HFF-Myc (cell line): Measurements from ENCODE around the gene MYO9A.
"Not testable (repeated sequence)": the region's sequence is repeated elsewhere in the genome, so short reads cannot be mapped to it uniquely, and the experiment has no call there.

ENCODE experiments used
- DNase-seq: peaks from one replicate; pipeline ENCODE4 v3.0.0-alpha.2; 2011; ENCODE audit warnings: low read depth; ENCODE audit errors: extremely low read depth
- H3K4me3 ChIP-seq: replicated peaks from 2 replicates; pipeline ENCODE4 v1.5.1; 2011; ENCODE audit warnings: low read depth, mild to moderate bottlenecking, control low read depth, low read length
- TF ChIP-seq, protein P1 (sequence below): IDR thresholded peaks from 2 replicates; pipeline ENCODE4 v1.5.1; 2012; ENCODE audit warnings: mild to moderate bottlenecking, low read depth, low read length, control low read depth; ENCODE audit errors: missing control alignments

MYO9A gene

DNA sequence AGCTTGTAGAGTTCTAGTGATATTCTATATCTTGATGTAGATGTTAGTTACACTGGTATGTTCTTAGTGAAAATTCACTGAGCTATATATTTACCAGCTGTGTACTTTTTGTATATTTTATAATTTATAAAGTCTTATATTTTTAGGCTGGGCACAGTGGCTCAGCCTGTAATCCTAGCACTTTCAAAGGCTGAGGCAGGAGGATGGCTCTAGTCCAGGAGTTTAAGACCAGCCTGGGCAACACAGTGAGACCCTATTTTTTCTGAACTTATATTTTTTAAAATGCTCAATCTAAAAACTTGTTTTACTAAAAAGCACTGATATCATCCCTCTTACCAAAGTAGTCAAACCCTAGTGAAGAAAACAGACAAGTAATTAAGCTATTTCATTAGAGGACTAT lies 5.1 kb downstream of the MYO9A start:
- no peak for DNase-seq
- H3K4me3 ChIP-seq = no peak overlapping the region
- TF ChIP-seq, protein P1, sequence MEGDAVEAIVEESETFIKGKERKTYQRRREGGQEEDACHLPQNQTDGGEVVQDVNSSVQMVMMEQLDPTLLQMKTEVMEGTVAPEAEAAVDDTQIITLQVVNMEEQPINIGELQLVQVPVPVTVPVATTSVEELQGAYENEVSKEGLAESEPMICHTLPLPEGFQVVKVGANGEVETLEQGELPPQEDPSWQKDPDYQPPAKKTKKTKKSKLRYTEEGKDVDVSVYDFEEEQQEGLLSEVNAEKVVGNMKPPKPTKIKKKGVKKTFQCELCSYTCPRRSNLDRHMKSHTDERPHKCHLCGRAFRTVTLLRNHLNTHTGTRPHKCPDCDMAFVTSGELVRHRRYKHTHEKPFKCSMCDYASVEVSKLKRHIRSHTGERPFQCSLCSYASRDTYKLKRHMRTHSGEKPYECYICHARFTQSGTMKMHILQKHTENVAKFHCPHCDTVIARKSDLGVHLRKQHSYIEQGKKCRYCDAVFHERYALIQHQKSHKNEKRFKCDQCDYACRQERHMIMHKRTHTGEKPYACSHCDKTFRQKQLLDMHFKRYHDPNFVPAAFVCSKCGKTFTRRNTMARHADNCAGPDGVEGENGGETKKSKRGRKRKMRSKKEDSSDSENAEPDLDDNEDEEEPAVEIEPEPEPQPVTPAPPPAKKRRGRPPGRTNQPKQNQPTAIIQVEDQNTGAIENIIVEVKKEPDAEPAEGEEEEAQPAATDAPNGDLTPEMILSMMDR = no peak

DNA sequence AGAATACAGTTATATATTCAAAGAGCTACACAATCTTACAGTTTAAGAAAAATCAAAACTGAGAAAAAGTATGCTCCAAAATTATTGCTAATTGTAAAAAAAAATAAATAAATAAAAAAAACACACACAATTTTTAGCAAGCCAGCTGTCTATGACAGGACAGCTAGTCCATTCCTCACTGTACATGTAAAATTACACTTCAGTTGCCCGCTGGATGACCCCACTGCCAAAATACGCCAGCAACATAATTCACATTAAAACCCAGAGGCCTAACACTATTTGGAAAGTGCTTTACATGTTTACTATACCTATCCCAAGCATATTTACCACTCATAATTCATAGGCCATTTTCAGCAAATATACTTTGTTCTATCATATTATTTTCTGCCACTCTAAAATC lies 5.8 kb downstream of the MYO9A start:
- DNase-seq = no peak
- no peak overlapping the region for H3K4me3 ChIP-seq
- TF ChIP-seq, protein P1 = no peak

DNA sequence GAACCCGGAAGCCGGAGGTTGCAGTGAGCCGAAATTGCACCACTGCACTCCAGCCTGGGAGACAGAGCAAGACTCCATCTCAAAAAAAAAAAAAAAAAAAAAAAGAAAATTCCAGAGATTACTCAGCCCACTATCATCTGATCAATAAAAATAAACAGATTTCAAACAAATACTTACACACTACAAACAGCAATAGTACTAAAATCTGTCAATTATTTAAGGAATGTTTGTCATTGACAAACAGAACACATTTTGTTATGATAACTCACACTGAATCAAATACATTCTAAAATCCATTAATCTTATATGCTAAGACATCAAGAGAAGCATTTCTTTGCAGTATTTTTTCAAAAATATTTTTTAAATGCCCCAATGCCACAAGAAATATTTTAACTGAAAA lies 7.6 kb downstream of the MYO9A start:
- no peak for DNase-seq
- TF ChIP-seq, protein P1 = no peak
- H3K4me3 ChIP-seq = no peak overlapping the region

DNA sequence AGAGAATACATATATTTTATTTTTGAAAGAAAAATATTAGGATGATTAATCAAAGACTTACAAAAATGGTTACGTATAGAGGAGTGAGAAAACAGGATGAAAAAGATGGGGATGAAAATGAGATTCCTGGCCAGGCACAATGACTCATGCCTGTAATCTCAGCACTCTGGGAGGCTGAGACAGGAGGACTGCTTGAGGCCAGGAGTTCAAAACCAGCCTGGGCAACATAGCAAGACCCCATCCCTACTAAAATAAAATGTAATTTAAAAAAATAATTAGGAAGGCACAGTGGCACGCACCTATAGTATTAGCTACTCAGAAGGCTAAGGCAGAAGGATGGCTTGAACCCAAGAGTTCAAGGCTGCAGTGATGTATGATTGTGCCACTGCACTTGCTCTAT lies 11.9 kb downstream of the MYO9A start:
- TF ChIP-seq, protein P1 = no peak
- H3K4me3 ChIP-seq = no peak overlapping the region
- DNase-seq = no peak

DNA sequence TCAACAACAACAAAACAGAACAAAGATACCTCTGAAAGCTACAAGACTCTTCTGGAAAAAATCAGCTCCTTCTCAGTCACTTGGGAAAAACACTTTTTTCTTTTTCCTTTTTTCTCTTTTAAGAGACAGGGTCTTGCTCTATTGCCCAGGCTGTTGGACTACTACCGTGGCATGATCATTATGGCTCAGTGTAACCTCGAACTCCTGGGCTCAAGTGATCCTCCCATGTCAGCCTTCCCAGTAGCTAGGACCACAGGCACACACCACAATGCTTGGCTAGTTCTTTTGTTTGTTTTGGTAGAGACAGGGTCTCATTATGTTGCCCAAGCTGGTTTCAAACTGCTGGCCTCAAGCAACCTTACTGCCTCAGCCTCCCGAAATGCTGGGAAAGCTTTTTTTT lies 12.8 kb downstream of the MYO9A start:
- H3K4me3 ChIP-seq = no peak overlapping the region
- TF ChIP-seq, protein P1 = no peak
- DNase-seq = no peak

DNA sequence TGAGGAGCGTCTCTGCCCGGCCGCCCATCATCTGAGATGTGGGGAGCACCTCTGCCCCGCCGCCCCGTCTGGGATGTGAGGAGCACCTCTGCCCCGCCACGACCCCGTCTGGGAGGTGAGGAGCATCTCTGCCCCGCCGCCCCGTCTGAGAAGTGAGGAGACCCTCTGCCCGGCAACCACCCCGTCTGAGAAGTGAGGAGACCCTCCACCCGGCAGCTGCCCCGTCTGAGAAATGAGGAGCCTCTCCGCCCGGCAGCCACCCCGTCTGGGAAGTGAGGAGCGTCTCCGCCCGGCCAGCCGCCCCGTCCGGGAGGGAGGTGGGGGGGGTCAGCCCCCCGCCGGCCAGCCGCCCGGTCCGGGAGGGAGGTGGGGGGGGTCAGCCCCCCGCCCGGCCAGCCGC lies 17.4 kb downstream of the MYO9A start:
- DNase-seq, H3K4me3 ChIP-seq: not testable (repeated sequence)

DNA sequence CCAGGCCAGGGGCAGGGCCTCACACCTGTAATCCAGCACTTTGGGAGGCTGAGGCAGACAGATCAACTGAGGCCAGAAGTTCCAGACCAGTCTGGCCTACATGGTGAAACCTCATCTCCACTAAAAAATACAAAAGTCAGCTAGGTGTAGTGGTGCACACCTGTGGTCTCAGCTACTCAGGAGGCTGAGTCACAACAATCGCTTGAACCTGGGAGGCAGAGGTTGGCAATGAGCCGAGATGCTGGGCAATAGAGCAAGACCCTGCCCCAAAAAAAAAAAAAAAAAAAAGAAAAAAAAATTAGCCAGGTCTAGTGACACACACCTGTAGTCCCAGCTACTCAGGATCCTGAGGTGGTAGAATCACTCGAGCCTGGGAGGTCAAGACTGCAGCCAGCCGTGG lies 18.8 kb downstream of the MYO9A start:
- no peak for DNase-seq
- TF ChIP-seq, protein P1 = no peak

More for the DNA sequence above, 18.8 kb downstream of the MYO9A start:
- H3K4me3 ChIP-seq = no peak overlapping the region
